WI38 (cell line): ENCODE measurements around the gene MYOD1.

Experiments
- H3K4me3 ChIP-seq: 2 replicates; pipeline ENCODE4 v1.5.1; 2011; ENCODE audit warnings: low read depth, mild to moderate bottlenecking, control low read depth, low read length
- TF ChIP-seq, protein P1 (sequence below): IDR thresholded peaks from 2 replicates; pipeline ENCODE4 v1.5.1; 2012; ENCODE audit warnings: low read depth, mild to moderate bottlenecking, control low read depth, low read length

The MYOD1 gene

DNA sequence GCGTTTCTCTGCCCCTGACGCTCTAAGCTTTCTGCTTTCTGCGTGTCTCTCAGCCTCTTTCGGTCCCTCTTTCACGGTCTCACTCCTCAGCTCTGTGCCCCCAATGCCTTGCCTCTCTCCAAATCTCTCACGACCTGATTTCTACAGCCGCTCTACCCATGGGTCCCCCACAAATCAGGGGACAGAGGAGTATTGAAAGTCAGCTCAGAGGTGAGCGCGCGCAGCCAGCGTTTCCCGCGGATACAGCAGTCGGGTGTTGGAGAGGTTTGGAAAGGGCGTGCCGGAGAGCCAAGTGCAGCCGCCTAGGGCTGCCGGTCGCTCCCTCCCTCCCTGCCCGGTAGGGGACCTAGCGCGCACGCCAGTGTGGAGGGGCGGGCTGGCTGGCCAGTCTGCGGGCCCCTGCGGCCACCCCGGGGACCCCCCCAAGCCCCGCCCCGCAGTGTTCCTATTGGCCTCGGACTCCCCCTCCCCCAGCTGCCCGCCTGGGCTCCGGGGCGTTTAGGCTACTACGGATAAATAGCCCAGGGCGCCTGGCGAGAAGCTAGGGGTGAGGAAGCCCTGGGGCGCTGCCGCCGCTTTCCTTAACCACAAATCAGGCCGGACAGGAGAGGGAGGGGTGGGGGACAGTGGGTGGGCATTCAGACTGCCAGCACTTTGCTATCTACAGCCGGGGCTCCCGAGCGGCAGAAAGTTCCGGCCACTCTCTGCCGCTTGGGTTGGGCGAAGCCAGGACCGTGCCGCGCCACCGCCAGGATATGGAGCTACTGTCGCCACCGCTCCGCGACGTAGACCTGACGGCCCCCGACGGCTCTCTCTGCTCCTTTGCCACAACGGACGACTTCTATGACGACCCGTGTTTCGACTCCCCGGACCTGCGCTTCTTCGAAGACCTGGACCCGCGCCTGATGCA, at the start of gene MYOD1:
Gene MYOD1 (plus strand): TSS at position 544 of the 910 bp plus-strand sequence. CDS start 212 bp downstream, at position 756.
- H3K4me3 ChIP-seq, result no peak within 1 kb of the TSS
- TF ChIP-seq, protein P1, sequence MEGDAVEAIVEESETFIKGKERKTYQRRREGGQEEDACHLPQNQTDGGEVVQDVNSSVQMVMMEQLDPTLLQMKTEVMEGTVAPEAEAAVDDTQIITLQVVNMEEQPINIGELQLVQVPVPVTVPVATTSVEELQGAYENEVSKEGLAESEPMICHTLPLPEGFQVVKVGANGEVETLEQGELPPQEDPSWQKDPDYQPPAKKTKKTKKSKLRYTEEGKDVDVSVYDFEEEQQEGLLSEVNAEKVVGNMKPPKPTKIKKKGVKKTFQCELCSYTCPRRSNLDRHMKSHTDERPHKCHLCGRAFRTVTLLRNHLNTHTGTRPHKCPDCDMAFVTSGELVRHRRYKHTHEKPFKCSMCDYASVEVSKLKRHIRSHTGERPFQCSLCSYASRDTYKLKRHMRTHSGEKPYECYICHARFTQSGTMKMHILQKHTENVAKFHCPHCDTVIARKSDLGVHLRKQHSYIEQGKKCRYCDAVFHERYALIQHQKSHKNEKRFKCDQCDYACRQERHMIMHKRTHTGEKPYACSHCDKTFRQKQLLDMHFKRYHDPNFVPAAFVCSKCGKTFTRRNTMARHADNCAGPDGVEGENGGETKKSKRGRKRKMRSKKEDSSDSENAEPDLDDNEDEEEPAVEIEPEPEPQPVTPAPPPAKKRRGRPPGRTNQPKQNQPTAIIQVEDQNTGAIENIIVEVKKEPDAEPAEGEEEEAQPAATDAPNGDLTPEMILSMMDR, result no peak

DNA sequence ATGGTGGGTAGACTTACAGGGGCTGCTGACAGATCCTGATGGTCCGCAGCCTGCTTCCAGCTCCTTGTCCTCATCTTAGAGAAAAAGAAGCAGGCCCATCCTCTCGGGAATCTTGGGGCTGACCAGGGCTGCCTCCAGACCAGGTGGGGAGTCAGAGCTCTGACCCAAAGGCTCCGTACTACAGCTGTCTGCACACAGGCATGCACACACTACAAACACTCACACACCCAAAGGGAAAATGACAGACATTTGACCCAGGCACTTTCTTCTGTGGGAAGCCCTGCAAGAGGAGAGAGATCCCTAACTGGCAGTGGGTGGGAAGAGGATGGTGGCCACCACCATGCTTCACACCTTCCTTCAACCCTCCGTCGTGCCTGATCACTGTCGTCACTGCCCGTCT, 46.9 kb upstream of the MYOD1 start:
- TF ChIP-seq, protein P1, result no peak
- H3K4me3 ChIP-seq, result no peak overlapping the region

- TF ChIP-seq, protein P1, result no peak
Observed at GRCh38 chr11:17673951-17674350, 45.4 kb upstream of the MYOD1 start.

DNA sequence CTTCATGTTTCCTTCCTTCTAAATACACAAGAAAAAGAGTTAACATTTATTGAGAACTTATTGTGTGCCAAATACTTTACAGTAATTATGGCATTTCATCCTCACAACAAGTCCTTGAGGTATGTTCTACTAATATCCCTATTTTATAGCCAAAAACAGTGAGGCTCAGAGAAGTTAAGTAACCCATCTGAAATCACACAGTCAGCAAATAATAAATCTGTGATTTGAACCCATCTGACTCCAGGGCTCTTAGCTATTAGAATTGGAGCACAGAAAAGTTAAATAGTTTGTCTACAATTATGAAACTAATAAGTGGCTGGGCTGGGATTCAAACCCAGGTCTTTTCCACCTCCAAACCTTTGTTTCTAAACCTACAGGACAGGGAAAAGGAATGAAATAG, 36.5 kb upstream of the MYOD1 start:
- TF ChIP-seq, protein P1, result no peak

More at GRCh38 chr11:17673951-17674350, 45.4 kb upstream of the MYOD1 start:
- no peak overlapping the region for H3K4me3 ChIP-seq

DNA sequence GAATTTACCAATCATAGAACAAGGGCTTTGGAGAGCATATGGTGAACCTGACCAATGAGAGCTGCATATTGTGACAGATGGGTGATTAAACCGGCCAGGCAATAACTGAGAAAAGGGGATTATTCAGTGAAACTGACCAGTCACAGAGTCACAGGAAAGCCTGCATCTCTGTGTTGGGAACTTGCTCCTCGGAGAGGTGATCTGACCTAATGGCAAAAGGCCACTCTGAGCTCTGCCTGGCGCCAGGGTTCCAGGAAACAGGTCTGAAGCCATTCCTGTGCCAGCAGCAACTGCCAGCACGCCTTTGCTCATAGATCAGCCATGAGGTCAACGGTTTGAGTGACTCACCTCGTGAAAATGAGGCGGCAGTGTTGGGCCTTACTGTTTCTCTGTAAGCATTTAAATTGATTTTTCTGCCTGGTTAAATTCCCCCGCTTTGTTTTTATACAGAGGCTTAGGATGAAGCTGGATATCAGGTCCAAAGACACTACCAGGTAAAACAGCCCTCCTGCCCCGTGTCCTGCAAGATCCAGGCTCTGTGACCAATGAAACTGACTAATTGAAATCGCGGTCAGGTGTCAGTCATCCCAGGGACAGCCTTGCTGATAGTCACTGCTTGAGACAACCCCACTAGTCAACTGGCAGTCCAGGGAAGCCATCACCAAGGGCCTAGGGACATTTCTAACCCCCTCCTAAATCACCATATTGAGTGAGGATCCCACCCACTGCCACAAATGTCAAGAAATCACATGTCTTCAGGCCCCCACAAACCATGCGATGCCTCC, 35.8 kb upstream of the MYOD1 start:
- TF ChIP-seq, protein P1, result no peak
- no peak overlapping the region for H3K4me3 ChIP-seq

More for the DNA sequence above, 36.5 kb upstream of the MYOD1 start:
- no peak overlapping the region for H3K4me3 ChIP-seq

- no peak overlapping the region for H3K4me3 ChIP-seq
- TF ChIP-seq, protein P1, result no peak
Observed at GRCh38 chr11:17684550-17684949, 34.8 kb upstream of the MYOD1 start.
